Measurements from ENCODE around the gene UBIAD1. TPM values are rescaled to one million over a fixed set of nuclear protein-coding genes. Genes with fewer than 3 reads are reported as not detected.

UBIAD1 gene
- total and polyA plus RNA-seq, 2 of the 4 experiments (the other 2 are of a cell fraction), result 6.3 to 9.5 TPM

DNA sequence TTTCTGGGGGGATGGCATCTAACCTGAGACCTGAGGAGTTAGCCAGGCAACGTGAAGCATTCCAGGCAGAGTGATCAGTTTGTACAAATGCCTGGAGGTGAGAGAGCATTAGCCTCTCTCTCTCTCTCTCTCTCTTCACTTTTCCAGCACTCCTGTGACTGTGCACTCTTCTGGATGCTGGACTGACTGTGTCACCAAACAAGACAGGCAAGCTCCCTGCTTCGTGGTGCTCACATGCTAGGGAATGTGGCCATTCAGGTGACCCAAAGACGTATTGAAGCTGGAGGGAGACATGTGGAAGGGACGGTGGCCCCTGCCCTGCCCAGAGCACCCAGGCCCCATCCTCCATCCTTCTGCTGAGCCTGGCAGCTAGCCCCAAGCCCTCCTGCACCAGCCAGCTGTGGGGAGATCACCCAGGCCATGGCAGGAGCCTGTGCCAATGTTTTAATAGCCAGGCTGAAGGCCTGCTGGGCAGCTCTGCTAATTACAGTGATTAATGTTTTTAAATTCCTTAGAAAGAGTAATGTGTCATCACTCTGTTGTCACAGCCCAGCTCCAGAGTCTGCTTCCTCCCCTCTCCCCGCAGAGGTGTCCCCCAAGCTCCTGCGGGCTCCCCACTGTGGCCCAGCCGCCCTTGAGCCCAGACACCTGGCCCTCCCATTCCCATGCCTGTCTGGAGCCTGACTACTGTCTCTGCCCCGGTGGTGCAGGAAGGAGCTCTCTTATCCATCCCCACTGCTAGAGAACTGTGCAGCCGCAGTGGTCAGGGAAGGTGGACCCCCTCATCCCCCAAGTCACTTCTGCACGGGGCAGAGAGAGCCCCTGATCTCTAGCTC lies 48.9 kb downstream of the UBIAD1 start (continued):
- no peak for TF ChIP-seq RFX5 (IDR thresholded peaks at IDR 0.05; ENCODE audit: low read depth, low read length)

DNA sequence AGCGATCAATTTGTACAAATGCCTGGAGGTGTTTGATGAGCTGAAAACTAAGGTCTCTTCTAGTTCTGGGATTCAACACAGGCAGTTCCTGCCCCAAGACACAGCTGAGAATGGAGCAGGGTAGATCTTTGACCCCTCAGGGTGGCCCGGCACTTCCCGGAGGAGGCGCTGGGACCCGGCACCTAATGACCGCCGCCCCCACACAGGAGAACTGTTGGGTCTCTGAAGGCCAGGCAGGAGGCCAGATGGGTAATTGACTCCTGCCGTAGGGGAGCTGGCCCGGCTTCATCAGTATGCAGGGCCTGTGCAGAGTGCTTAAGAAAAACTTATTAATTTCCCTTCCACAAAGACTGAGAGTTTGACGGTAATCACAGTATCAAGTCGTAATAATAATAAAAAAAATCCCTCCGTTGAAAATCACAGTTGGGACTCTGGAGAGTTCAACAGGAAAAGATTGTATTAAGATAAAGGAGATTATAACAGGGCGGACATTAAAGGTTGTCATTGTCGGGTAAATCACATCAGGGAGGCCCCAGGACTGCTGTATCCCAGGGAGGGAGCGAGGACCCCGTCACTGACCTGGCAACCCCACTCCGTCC lies 51.7 kb downstream of the UBIAD1 start:
- POLR2A ChIA-PET (ENCODE audit: unreplicated experiment), result no interaction called here
- H3K4me3 ChIP-seq (ENCODE audit: insufficient read depth, low read depth, low read length), result no peak overlapping the region
- H3K9me1 ChIP-seq (ENCODE audit: insufficient read depth, low read length), result no peaks in the 10 kb centered on the region
- H2BK120ac ChIP-seq (ENCODE audit: low read depth, low read length), result no peak overlapping the region
- dilution Hi-C loops (cut with HindIII; ENCODE audit: low sequenced_read_pairs, unreplicated experiment) (no loop called here), intact Hi-C loops (cut with micrococcal nuclease) (no loop called here), in situ Hi-C loops (cut with MboI; ENCODE audit: low sequenced_read_pairs) (no loop called here)
- no peaks in the 10 kb centered on the region for H3K79me1 ChIP-seq (ENCODE audit: low read depth in 1 of 2, low read length in 2 of 2)
- no CpG with 5 or more reads among the region's 17 CpGs for WGBS, 2 experiments (ENCODE audit: extremely low coverage in 2 of 2, insufficient read length in 1 of 2)
- H4K5ac ChIP-seq (ENCODE audit: low read depth, low read length), result no peak overlapping the region
- no peaks in the 10 kb centered on the region for H4K20me1 ChIP-seq (ENCODE audit: insufficient read depth, low read length)
- H3K27ac ChIP-seq (ENCODE audit: insufficient read depth, low read length), result no peak overlapping the region
- H4K8ac ChIP-seq (ENCODE audit: low read depth in 2 of 2, low read length in 2 of 2), result no peak overlapping the region
- no peak for DNase-seq
- H3K4me2 ChIP-seq (ENCODE audit: low read depth, low read length), result no peak overlapping the region
- H3K27me3 ChIP-seq (ENCODE audit: control insufficient read depth, insufficient read depth, low read length), result peaks cover 16% of the 10 kb centered on the region; the same call in 1 of the 2 replicates
- H3K18ac ChIP-seq (ENCODE audit: low read depth, low read length), result no peak overlapping the region
- no peak overlapping the region for H2BK20ac ChIP-seq (ENCODE audit: low read depth, low read length)
- no peaks in the 10 kb centered on the region for H3K4me1 ChIP-seq (ENCODE audit: control insufficient read depth, insufficient read depth, low read length)
- H2BK15ac ChIP-seq (ENCODE audit: low read depth, low read length), result no peak overlapping the region
- H3K56ac ChIP-seq (ENCODE audit: extremely low read depth, insufficient read depth, low read length), result no peak overlapping the region
- no peak overlapping the region for H3K9ac ChIP-seq (ENCODE audit: low read depth, low read length)
- no peak overlapping the region for H2AK5ac ChIP-seq (ENCODE audit: low read depth, low read length)
- H2AFZ ChIP-seq (replicated peaks; ENCODE audit: low read length, poor library complexity), result no peak overlapping the region
- CTCF ChIA-PET, result no interaction called here
- BruUV-seq (replicated peaks), result no TSS peak
- no peak for ATAC-seq (ENCODE audit: low read depth)
- no peak overlapping the region for H2BK5ac ChIP-seq (ENCODE audit: low read depth, low read length, poor library complexity, severe bottlenecking)
- H3K9me3 ChIP-seq (ENCODE audit: control insufficient read depth, insufficient read depth, low read length), result no peaks in the 10 kb centered on the region
- H2AK9ac ChIP-seq (replicated peaks; ENCODE audit: low read depth, low read length, poor library complexity), result no peak overlapping the region
- TF ChIP-seq FOS (IDR thresholded peaks at IDR 0.05; ENCODE audit: low read depth, low read length) (no peak), MAFK (IDR thresholded peaks at IDR 0.05; ENCODE audit: low read depth, low read length) (no peak), NFE2L2 (IDR thresholded peaks at IDR 0.05; ENCODE audit: low read depth, low read length) (no peak), CEBPB (IDR thresholded peaks at IDR 0.05; ENCODE audit: low read depth, low read length) (no peak), RAD21 (IDR thresholded peaks at IDR 0.05; ENCODE audit: low read length) (no peak)
- TF ChIP-seq, protein P1, sequence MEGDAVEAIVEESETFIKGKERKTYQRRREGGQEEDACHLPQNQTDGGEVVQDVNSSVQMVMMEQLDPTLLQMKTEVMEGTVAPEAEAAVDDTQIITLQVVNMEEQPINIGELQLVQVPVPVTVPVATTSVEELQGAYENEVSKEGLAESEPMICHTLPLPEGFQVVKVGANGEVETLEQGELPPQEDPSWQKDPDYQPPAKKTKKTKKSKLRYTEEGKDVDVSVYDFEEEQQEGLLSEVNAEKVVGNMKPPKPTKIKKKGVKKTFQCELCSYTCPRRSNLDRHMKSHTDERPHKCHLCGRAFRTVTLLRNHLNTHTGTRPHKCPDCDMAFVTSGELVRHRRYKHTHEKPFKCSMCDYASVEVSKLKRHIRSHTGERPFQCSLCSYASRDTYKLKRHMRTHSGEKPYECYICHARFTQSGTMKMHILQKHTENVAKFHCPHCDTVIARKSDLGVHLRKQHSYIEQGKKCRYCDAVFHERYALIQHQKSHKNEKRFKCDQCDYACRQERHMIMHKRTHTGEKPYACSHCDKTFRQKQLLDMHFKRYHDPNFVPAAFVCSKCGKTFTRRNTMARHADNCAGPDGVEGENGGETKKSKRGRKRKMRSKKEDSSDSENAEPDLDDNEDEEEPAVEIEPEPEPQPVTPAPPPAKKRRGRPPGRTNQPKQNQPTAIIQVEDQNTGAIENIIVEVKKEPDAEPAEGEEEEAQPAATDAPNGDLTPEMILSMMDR (conservative IDR thresholded peaks at IDR 0.05; ENCODE audit: low read depth, low read length), result no peak
- no peaks in the 10 kb centered on the region for H3K36me3 ChIP-seq (ENCODE audit: control insufficient read depth, insufficient read depth, low read length)
- no peak overlapping the region for H4K91ac ChIP-seq (ENCODE audit: insufficient read depth, low read depth, low read length)
- no peak overlapping the region for H3K4ac ChIP-seq (ENCODE audit: low read depth, low read length)
- H3K23ac ChIP-seq (ENCODE audit: low read depth, low read length), result no peak overlapping the region
- H3K14ac ChIP-seq (replicated peaks; ENCODE audit: low read depth, low read length), result no peak overlapping the region
